ENCODE measurements around the gene NT5C1A. TPM values are rescaled to one million over a fixed set of nuclear protein-coding genes. Genes with fewer than 3 reads are reported as not detected.

Gene NT5C1A
- total RNA-seq, 1 donor from 2014 or later, result not detected

- intact Hi-C loops (cut with micrococcal nuclease), result no loop called here
Measured at GRCh38 chr1:39663559-39663958, 8.3 kb downstream of the NT5C1A start.

GRCh38 chr1:39662861-39663260 is 9.0 kb downstream of the NT5C1A start:
- intact Hi-C loops (cut with micrococcal nuclease), result no loop called here

GRCh38 chr1:39659538-39659937 is 12.4 kb downstream of the NT5C1A start:
- intact Hi-C loops (cut with micrococcal nuclease), result loop anchor here (5.0 kb wide), 1 partner anchor 63 kb away; no protein-coding TSS in a partner anchor

- intact Hi-C loops (cut with micrococcal nuclease), result loop anchor here (5.0 kb wide), 1 partner anchor 63 kb away; no protein-coding TSS in a partner anchor
Measured at GRCh38 chr1:39659110-39659509, 12.8 kb downstream of the NT5C1A start.

- intact Hi-C loops (cut with micrococcal nuclease), result loop anchor here (1.0 to 5.0 kb wide), 2 partner anchors 52 to 64 kb away; no protein-coding TSS in a partner anchor
Measured at GRCh38 chr1:39657923-39658485, 13.9 kb downstream of the NT5C1A start.

- intact Hi-C loops (cut with micrococcal nuclease), result loop anchor here (5.0 kb wide), 1 partner anchor 65 kb away; no protein-coding TSS in a partner anchor
Measured at GRCh38 chr1:39657402-39657801, 14.5 kb downstream of the NT5C1A start.

GRCh38 chr1:39656391-39656790 is 15.5 kb downstream of the NT5C1A start:
- intact Hi-C loops (cut with micrococcal nuclease), result loop anchor here (5.0 kb wide), 1 partner anchor 66 kb away; no protein-coding TSS in a partner anchor

- intact Hi-C loops (cut with micrococcal nuclease), result loop anchor here (5.0 kb wide), 1 partner anchor 67 kb away; no protein-coding TSS in a partner anchor
Measured at GRCh38 chr1:39655578-39656268, 16.2 kb downstream of the NT5C1A start.

GRCh38 chr1:39654291-39654690 is 17.6 kb downstream of the NT5C1A start:
- intact Hi-C loops (cut with micrococcal nuclease), result no loop called here

GRCh38 chr1:39653546-39654031 is 18.3 kb downstream of the NT5C1A start:
- intact Hi-C loops (cut with micrococcal nuclease), result loop anchor here (1.0 kb wide), 1 partner anchor 47 kb away; no protein-coding TSS in a partner anchor

- intact Hi-C loops (cut with micrococcal nuclease), result no loop called here
Measured at GRCh38 chr1:39652554-39652953, 19.4 kb downstream of the NT5C1A start.

- intact Hi-C loops (cut with micrococcal nuclease), result no loop called here
Measured at GRCh38 chr1:39652105-39652504, 19.8 kb downstream of the NT5C1A start.

- intact Hi-C loops (cut with micrococcal nuclease), result no loop called here
Measured at GRCh38 chr1:39650431-39650830, 21.5 kb downstream of the NT5C1A start.

GRCh38 chr1:39649636-39650185 is 22.2 kb downstream of the NT5C1A start:
- intact Hi-C loops (cut with micrococcal nuclease), result no loop called here

- intact Hi-C loops (cut with micrococcal nuclease), result no loop called here
Measured at GRCh38 chr1:39648496-39648895, 23.4 kb downstream of the NT5C1A start.

GRCh38 chr1:39647247-39647646 is 24.7 kb downstream of the NT5C1A start:
- intact Hi-C loops (cut with micrococcal nuclease), result no loop called here

GRCh38 chr1:39646232-39647081 is 25.4 kb downstream of the NT5C1A start:
- intact Hi-C loops (cut with micrococcal nuclease), result no loop called here

- intact Hi-C loops (cut with micrococcal nuclease), result no loop called here
Measured at GRCh38 chr1:39645411-39646043, 26.4 kb downstream of the NT5C1A start.

- intact Hi-C loops (cut with micrococcal nuclease), result no loop called here
Measured at GRCh38 chr1:39643705-39644104, 28.2 kb downstream of the NT5C1A start.

- intact Hi-C loops (cut with micrococcal nuclease), result no loop called here
Measured at GRCh38 chr1:39642796-39643195, 29.1 kb downstream of the NT5C1A start.

GRCh38 chr1:39640861-39641260 is 31.0 kb downstream of the NT5C1A start:
- intact Hi-C loops (cut with micrococcal nuclease), result no loop called here
